Measurements from ENCODE around the gene DCLK1.
"Not testable (repeated sequence)": the region's sequence is repeated elsewhere in the genome, so short reads cannot be mapped to it uniquely, and the experiment has no call there.

DCLK1 gene

GRCh38 chr13:36031490-36031889 lies 99.7 kb downstream of the DCLK1 start:
- no peak for DNase-seq

GRCh38 chr13:36030670-36031331 lies 100.4 kb downstream of the DCLK1 start:
- no peak for DNase-seq

- DNase-seq = no peak
Observed at GRCh38 chr13:36029166-36029565, 102.0 kb downstream of the DCLK1 start.

- no peak for DNase-seq
Observed at GRCh38 chr13:36028359-36029025, 102.7 kb downstream of the DCLK1 start.

GRCh38 chr13:36026531-36026930 lies 104.7 kb downstream of the DCLK1 start:
- DNase-seq = no peak

GRCh38 chr13:36014763-36015162 lies 116.4 kb downstream of the DCLK1 start:
- DNase-seq = no peak

DNA sequence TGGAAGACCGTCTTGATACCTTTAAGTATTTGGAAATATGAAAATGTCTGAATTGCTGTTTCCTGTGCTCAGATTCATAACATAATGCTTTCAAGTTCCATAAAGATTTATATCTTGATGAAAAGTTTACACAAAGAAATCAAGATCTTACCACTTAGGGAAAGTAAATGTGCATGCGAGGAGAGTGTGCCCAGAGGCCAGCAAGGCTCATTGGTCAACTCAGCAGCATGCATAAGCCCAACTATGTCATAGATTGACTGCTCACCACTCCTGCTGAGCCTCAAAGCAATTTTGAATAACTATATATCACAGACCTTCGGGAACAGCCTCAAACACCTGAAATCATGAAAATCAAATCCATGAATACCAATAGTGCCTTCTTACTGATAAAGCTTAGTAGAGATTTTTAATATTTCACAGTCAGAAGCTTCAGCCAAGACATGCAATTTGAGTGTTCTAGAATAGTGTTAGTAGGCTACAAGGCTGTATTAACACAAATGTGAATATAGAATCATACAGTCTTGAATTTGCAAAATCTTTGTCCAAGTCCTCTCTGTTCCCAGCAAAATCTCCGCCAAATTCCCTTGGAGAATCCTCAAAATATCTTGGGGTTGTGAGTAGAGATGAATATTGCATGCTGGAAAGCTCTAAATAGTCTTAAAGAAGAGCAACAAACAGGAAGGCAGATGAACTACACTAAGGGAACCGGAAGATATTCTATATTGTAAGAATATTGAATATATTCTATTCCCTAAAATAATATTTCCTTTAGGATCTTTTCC lies 124.1 kb downstream of the DCLK1 start:
- DNase-seq = no peak

- no peak for DNase-seq
Observed at GRCh38 chr13:36006347-36006746, 124.8 kb downstream of the DCLK1 start.

- no peak for DNase-seq
Observed at GRCh38 chr13:36001561-36001960, 129.6 kb downstream of the DCLK1 start.

- DNase-seq = no peak
Observed at GRCh38 chr13:36000028-36000427, 131.2 kb downstream of the DCLK1 start.

- DNase-seq = no peak
Observed at GRCh38 chr13:35996360-35996759, 134.8 kb downstream of the DCLK1 start.

DNA sequence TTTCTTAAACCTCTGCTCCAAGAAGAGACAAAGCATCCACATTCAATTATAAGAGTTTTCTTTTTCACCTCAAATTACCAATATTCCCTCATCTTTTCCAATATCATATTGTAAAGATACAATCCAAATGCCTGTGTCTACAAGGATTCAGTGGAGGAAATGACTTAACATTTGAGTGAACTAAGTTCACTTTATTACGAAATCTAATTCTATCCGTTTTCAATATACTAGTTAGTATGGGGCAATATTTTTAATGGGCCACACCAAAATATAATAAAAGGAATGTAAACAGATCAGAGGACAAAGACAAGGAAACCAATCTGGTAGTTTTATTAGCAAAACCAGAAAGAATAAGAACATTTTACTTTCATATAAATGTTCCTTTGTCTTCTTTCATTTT lies 136.0 kb downstream of the DCLK1 start:
- no peak for DNase-seq

DNA sequence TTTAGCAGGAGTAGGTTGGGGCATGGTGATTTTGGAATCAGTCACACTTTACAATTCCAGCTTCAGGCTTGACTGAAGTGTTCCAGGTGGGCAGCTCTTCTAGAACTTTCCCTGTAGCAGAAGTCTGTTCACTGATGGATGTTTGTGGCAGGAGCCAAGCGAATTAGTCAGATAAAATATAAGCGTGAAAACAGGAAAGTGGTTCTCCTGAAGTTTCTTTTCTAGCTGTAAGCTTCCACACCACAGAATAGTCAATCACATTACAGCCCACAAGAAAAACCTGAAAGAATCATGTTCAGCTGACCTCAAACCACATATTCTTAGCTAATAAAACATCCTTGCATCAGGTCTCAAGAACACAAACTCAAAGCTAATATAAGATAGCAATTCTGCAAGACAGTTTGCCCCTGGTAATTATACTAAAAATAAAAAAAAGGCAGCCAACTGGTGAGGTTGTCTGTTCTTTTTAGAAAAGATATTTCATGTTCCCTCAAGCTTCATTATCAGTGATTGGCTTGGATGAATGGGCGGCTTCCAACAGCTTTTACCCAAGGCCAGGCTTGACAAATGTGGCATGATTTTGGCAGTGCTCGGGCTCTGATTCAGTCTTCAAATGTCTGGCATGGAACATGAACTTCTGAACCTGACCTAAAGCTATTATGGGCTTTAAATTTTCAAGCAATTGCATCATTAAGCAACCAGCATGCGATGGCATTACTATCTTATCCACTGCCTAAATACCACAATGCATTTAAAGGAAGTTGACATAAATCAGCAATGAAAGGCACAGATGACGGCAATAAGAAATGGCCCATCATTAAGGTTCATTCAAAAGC lies 136.8 kb downstream of the DCLK1 start:
- no peak for DNase-seq

DNA sequence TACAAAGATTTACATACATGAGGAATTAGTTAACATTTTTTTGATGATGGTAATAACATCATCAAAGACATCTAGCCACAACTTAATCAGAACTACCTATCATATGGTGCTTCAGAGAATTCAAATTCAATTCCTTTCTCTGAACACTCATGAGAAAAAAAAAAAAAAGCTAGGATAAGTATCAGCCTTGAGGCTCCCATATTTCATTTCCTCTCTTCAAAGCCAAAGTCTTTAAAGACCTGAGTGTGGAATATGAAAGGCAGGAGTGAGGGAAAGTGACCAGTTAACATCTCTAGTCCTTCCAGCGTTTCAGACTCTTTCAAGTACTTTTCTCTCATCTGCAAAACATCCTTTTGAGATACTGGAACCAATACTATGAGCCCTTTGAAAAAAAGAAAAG lies 137.5 kb downstream of the DCLK1 start:
- DNase-seq = no peak

GRCh38 chr13:35992964-35993363 lies 138.2 kb downstream of the DCLK1 start:
- DNase-seq = no peak

GRCh38 chr13:35990196-35990595 lies 141.0 kb downstream of the DCLK1 start:
- DNase-seq = no peak

GRCh38 chr13:35988648-35989081 lies 142.5 kb downstream of the DCLK1 start:
- no peak for DNase-seq

DNA sequence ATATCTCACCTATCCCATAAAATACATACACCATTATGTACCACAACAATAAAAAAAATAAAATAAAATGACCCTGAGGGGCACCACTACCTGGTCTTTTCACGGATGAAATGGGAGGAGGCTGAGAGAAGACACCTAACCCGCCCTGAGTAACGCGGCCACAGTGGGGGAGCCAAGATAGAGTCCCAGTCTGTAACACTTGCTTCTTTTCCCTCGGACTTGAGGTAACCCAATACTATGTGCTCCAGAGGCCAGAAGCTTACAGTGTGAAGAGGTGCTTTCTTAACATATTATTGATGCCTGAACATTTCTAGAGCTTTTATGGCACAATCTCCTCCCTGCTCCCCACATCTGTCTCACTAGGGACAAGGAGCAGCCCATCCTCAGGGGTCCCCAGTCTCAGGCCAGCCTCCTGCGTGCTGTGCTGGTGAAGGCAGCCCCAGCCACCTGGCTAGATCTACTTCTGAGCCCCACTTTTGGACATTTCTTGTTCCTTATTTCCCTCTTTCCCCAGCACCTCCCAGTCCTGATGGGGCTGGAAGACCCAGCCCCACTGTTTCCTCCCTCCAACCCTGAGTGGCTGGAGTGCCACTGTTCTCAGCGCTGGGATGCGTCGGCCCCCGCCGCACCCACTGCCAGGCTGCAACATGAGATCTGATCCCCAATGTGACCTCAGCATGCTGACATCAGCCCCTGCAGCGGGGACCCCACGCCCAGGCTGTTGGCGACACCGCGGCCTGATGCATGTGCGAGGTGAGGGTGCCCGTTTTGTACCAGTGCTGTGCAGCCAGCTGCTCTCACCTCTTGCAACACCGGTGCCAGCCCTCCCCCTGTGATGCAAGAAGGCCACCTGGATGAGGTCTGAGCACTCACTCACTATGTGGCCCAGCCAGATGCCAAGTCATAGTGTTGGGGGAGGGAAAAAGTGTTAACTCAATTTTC lies 143.3 kb downstream of the DCLK1 start:
- DNase-seq = no peak

DNA sequence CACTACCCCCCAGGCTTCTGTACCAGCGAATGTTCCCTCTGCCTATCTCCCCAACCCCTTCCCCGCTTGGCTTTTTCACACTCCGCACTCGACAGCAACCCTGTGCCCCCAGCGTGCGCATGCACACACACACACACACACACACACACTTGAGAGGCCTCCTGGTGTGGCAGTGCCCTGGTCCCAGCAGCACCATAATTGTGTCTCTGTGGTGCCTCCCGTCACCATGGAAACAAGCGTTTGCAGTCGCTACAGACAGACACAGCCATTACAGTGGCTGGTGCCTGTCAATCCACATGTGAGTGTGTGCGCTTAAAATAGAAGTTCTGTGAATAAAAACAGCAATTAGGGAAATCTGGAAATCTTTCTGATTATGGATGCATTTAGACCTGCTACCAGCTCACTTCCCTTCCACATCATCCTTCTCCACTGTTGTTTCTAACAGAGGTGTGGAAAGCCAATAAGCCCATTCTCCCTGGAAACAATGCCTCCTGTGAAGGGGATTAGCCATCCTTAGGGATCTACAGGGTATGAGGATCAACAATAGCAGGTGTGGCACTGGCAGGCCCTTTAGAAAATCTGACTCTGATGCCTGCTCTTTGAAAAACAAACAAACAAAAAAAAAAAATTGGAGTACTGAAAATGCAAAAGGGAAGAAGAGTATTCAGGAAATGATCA lies 146.3 kb downstream of the DCLK1 start:
- peak; percentile 90 for DNase-seq

DNA sequence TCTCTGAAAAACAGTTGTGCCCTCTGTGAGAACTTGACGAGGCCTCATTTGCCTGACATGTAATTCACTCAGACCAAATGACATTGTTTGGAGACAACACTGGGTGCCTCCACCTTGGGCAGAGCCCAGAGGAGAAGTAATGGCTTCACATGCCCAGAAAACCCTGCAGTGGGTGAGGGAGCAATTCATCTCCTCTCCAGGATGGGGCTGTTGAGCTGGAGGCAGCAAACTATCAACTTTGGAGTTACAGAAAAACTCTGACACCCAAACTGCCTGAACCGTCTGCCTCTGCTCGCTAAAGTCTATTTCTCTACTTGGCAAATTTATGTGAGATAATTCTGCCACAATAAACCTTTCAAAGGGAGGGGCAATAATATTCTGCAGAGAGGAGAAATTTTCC lies 146.9 kb downstream of the DCLK1 start:
- no peak for DNase-seq

DNA sequence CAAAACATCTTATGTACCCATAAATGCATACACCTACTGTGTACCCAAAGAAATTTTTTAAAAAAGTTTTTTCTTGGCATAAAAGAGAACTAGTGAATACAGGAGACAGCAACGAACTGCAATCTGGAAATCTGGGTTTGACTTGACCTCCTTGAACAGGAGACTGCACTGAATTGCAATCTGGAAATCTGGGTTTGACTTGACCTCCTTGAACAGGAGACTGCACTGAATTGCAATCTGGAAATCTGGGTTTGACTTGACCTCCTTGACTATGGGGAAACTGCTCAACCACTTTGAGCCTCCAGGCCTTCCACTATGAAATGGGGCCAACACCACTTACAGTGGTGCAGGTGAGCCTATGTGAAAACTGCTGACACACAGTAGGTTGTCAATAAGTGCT lies 147.5 kb downstream of the DCLK1 start:
- not testable (repeated sequence) for DNase-seq
